A673 (cell line): ENCODE measurements around the gene RACGAP1.

Experiments
- CTCF ChIP-seq: fragments of 300-800, 200-600 bp; sonication (generic); conservative IDR thresholded peaks from 2 replicates; pipeline ENCODE4 v1.5.1; 2017; ENCODE audit warnings: low read depth, mild to moderate bottlenecking, antibody characterized with exemption, low read length, moderate library complexity, mixed read lengths
- EZH2 ChIP-seq: fragments of 200-600 bp; sonication (generic); IDR thresholded peaks from 2 replicates; pipeline ENCODE4 v1.6.1; 2017; ENCODE audit warnings: borderline replicate concordance, low read depth, mild to moderate bottlenecking, mixed read lengths, antibody characterized with exemption, low read length; ENCODE audit not compliant: poor library complexity, severe bottlenecking

- TF ChIP-seq CTCF = no peak
- TF ChIP-seq EZH2 = no peak
Measured at GRCh38 chr12:50016501-50017475, 8.5 kb downstream of the RACGAP1 start.
